GM12865 (cell line): ENCODE data around the gene NEB.
A peak's percentile ranks its signal among the peaks of the same experiment; 100 is the strongest.
"Not testable (repeated sequence)": the region's sequence is repeated elsewhere in the genome, so short reads cannot be mapped to it uniquely, and the experiment has no call there.

Experiments used
- DNase-seq: peaks from one replicate; pipeline ENCODE4 v3.0.0; 2010; ENCODE audit warnings: low read depth
- H3K4me3 ChIP-seq: 2 replicates; pipeline ENCODE4 v1.5.1; 2011; ENCODE audit warnings: mild to moderate bottlenecking, low read depth, low read length, control low read depth
- CTCF ChIP-seq: IDR thresholded peaks from 2 replicates; pipeline ENCODE4 v1.5.1; 2011; ENCODE audit warnings: low read length, control low read depth, low read depth, inconsistent platforms; ENCODE audit not compliant: insufficient read depth; ENCODE audit errors: missing control alignments

Gene NEB

GRCh38 chr2:151614606-151615306, 119.5 kb downstream of the NEB start:
- H3K4me3 ChIP-seq, result no peak overlapping the region
- DNase-seq, result peak; percentile 11
- no peak for TF ChIP-seq CTCF

GRCh38 chr2:151614159-151614558, 120.1 kb downstream of the NEB start:
- H3K4me3 ChIP-seq, result no peak overlapping the region
- DNase-seq, result no peak
- TF ChIP-seq CTCF, result no peak

GRCh38 chr2:151611351-151611750, 122.9 kb downstream of the NEB start:
- no peak for DNase-seq
- H3K4me3 ChIP-seq, result no peak overlapping the region
- no peak for TF ChIP-seq CTCF

GRCh38 chr2:151610310-151610709, 124.0 kb downstream of the NEB start:
- H3K4me3 ChIP-seq, result no peak overlapping the region
- no peak for DNase-seq
- TF ChIP-seq CTCF, result no peak

GRCh38 chr2:151609705-151610104, 124.6 kb downstream of the NEB start:
- DNase-seq, result no peak
- no peak overlapping the region for H3K4me3 ChIP-seq
- no peak for TF ChIP-seq CTCF

- not testable (repeated sequence) for H3K4me3 ChIP-seq, DNase-seq
These were observed 126.5 kb downstream of the NEB start for GRCh38 chr2:151607459-151608424.

- H3K4me3 ChIP-seq, DNase-seq: not testable (repeated sequence)
These were observed 130.7 kb downstream of the NEB start for GRCh38 chr2:151603530-151603929.

GRCh38 chr2:151602402-151602801, 131.9 kb downstream of the NEB start:
- not testable (repeated sequence) for H3K4me3 ChIP-seq, DNase-seq

- H3K4me3 ChIP-seq, DNase-seq: not testable (repeated sequence)
These were observed 132.5 kb downstream of the NEB start for GRCh38 chr2:151601803-151602202.

- H3K4me3 ChIP-seq, result not testable (repeated sequence)
These were observed 137.2 kb downstream of the NEB start for GRCh38 chr2:151596903-151597608.

GRCh38 chr2:151591908-151592255, 142.4 kb downstream of the NEB start:
- DNase-seq, H3K4me3 ChIP-seq: not testable (repeated sequence)

More at GRCh38 chr2:151596903-151597608, 137.2 kb downstream of the NEB start:
- not testable (repeated sequence) for DNase-seq
